ENCODE results near the gene ITPR2.
"Not testable (repeated sequence)": the region's sequence is repeated elsewhere in the genome, so short reads cannot be mapped to it uniquely, and the experiment has no call there.

Gene ITPR2

GRCh38 chr12:26648999-26649398, 184.0 kb downstream of the ITPR2 start:
- Histone ChIP-seq H3K36me3 (peaks cover 0 to 17% (median 5%) of the 10 kb centered on the region in 3 donors), H3K27ac (no peak overlapping the region), H3K27me3 (no peaks in the 10 kb centered on the region), H3K4me3 (no peak overlapping the region), H3K9me3 (no peaks in the 10 kb centered on the region), H3K4me1 (peaks cover 0 to 16% (median 0%) of the 10 kb centered on the region in 4 donors)
- no peak for DNase-seq
- no peak for TF ChIP-seq CTCF (IDR thresholded peaks at IDR 0.05)
- intact Hi-C loops (cut with DNase I; ENCODE audit: low total_unique reads): loop anchor here (10.0 kb wide), 1 partner anchor 554 kb away; no protein-coding TSS in a partner anchor

GRCh38 chr12:26648584-26648983, 184.4 kb downstream of the ITPR2 start:
- Histone ChIP-seq H3K9me3 (no peaks in the 10 kb centered on the region), H3K27ac (no peak overlapping the region), H3K27me3 (no peaks in the 10 kb centered on the region), H3K4me1 (peaks cover 0 to 16% (median 0%) of the 10 kb centered on the region in 4 donors), H3K36me3 (peaks cover 0 to 16% (median 5%) of the 10 kb centered on the region in 3 donors), H3K4me3 (no peak overlapping the region)
- intact Hi-C loops (cut with DNase I; ENCODE audit: low total_unique reads): loop anchor here (10.0 kb wide), 1 partner anchor 554 kb away; no protein-coding TSS in a partner anchor
- DNase-seq: no peak
- TF ChIP-seq CTCF (IDR thresholded peaks at IDR 0.05): no peak

GRCh38 chr12:26648066-26648465, 184.9 kb downstream of the ITPR2 start:
- H3K27me3 ChIP-seq: no peaks in the 10 kb centered on the region
- no peak overlapping the region for H3K4me3 ChIP-seq
- H3K27ac ChIP-seq: no peak overlapping the region
- peaks cover 0 to 16% (median 0%) of the 10 kb centered on the region in 4 donors for H3K4me1 ChIP-seq
- H3K9me3 ChIP-seq: no peaks in the 10 kb centered on the region
- no peak for TF ChIP-seq CTCF (IDR thresholded peaks at IDR 0.05)
- intact Hi-C loops (cut with DNase I; ENCODE audit: low total_unique reads): loop anchor here (10.0 kb wide), 1 partner anchor 553 kb away; no protein-coding TSS in a partner anchor
- peaks cover 0 to 11% (median 5%) of the 10 kb centered on the region in 3 donors for H3K36me3 ChIP-seq
- DNase-seq: no peak

GRCh38 chr12:26647088-26647487, 185.9 kb downstream of the ITPR2 start:
- Histone ChIP-seq H3K4me3 (no peak overlapping the region), H3K27ac (no peak overlapping the region), H3K4me1 (peaks cover 0 to 16% (median 0%) of the 10 kb centered on the region in 4 donors), H3K27me3 (no peaks in the 10 kb centered on the region), H3K36me3 (peaks cover 0 to 5% (median 2%) of the 10 kb centered on the region in 3 donors), H3K9me3 (no peaks in the 10 kb centered on the region)
- intact Hi-C loops (cut with DNase I; ENCODE audit: low total_unique reads): loop anchor here (10.0 kb wide), 1 partner anchor 552 kb away; no protein-coding TSS in a partner anchor
- DNase-seq: no peak
- TF ChIP-seq CTCF (IDR thresholded peaks at IDR 0.05): no peak

- DNase-seq: no peak
- Histone ChIP-seq H3K36me3 (peaks cover 0 to 5% (median 0%) of the 10 kb centered on the region in 3 donors), H3K4me1 (peaks cover 0 to 16% (median 0%) of the 10 kb centered on the region in 4 donors), H3K27ac (no peak overlapping the region), H3K27me3 (no peaks in the 10 kb centered on the region), H3K9me3 (no peaks in the 10 kb centered on the region), H3K4me3 (no peak overlapping the region)
- no peak for TF ChIP-seq CTCF (IDR thresholded peaks at IDR 0.05)
- intact Hi-C loops (cut with DNase I; ENCODE audit: low total_unique reads): loop anchor here (10.0 kb wide), 1 partner anchor 552 kb away; no protein-coding TSS in a partner anchor
Measured at GRCh38 chr12:26646571-26646970, 186.4 kb downstream of the ITPR2 start.

- H3K4me1 ChIP-seq: peaks cover 0 to 16% (median 0%) of the 10 kb centered on the region in 4 donors
- intact Hi-C loops (cut with DNase I; ENCODE audit: low total_unique reads): loop anchor here (10.0 kb wide), 1 partner anchor 550 kb away; no protein-coding TSS in a partner anchor
- not testable (repeated sequence) for DNase-seq, H3K9me3 ChIP-seq, H3K27me3 ChIP-seq, H3K27ac ChIP-seq, H3K36me3 ChIP-seq, H3K4me3 ChIP-seq
Measured at GRCh38 chr12:26644376-26644775, 188.6 kb downstream of the ITPR2 start.

All from tibial artery (tissue), 4 donors.